K562 (cell line): ENCODE measurements around the gene ANKRD11. TPM values are rescaled to one million over a fixed set of nuclear protein-coding genes. Genes with fewer than 3 reads are reported as not detected.
"Not testable (repeated sequence)": the region's sequence is repeated elsewhere in the genome, so short reads cannot be mapped to it uniquely, and the experiment has no call there.

Source experiments
- ATAC-seq: fragments of 200-7000 bp; cut with Tn5 transposase; 3 replicates; pipeline ENCODE4 v1.9.1; 2020; ENCODE audit warnings: moderate library complexity
- BruUV-seq: library from RNA; stranded (reverse); fragments of 400-500 nt; replicated peaks from 2 replicates; lab custom pipeline; 2021; lab: Mats Ljungman, UMichigan
- CTCF ChIA-PET: fragments of 300-600 bp; formaldehyde crosslinking; extraction: SDS; loops from one replicate; lab custom pipeline; 2021; ENCODE audit warnings: low intra/inter-chr PET ratio; lab: Yijun Ruan, JAX
- POLR2A ChIA-PET: fragments of 300-600, 350-650 bp; sonication (Branson Sonifier 250); formaldehyde crosslinking; extraction: SDS; loops from one replicate; lab custom pipeline; 2021; ENCODE audit warnings: antibody characterized with exemption, inconsistent platforms; lab: Yijun Ruan, JAX
- DNase-seq, 4 experiments: peaks; one replicate each; pipeline versions ENCODE4 v3.0.0 to v3.0.0-alpha.2; 2011 to 2018; ENCODE audit warnings: low spot score in 3 of 4, mixed read lengths in 3 of 4; ENCODE audit errors: extremely low read depth in 1 of 4
- FAIRE-seq: peaks from 2 replicates; lab custom pipeline; 2011; peaks lifted over from hg19 to GRCh38; lab: Jason Lieb, UNC
- H2AFZ ChIP-seq: 2 replicates; pipeline ENCODE4 v1.6.0; 2011; ENCODE audit warnings: low read depth, low read length, control low read depth, inconsistent platforms
- H3K27ac ChIP-seq: fragments of 200-600 bp; 3 replicates; pipeline ENCODE4 v1.8.0; 2011; ENCODE audit warnings: low read depth, mild to moderate bottlenecking, control low read depth, inconsistent platforms, low read length, moderate library complexity, mixed read lengths; ENCODE audit errors: extremely low read depth
- H3K27me3 ChIP-seq, 2 experiments: fragments of 300-600 bp in 1 of 2; 2 replicates in 1 of 2; 3 replicates in 1 of 2; pipeline versions ENCODE4 v1.6.0 to v1.8.0; 2011; ENCODE audit warnings: inconsistent platforms in 2 of 2, low read length in 2 of 2, mild to moderate bottlenecking in 1 of 2, mixed read lengths in 1 of 2, moderate library complexity in 1 of 2; ENCODE audit not compliant: control insufficient read depth in 2 of 2, insufficient read depth in 2 of 2
- H3K36me3 ChIP-seq: fragments of 300-600 bp; 3 replicates; pipeline ENCODE4 v1.8.0; 2011; ENCODE audit warnings: mild to moderate bottlenecking, low read length, inconsistent platforms; ENCODE audit not compliant: control insufficient read depth, insufficient read depth
- H3K4me1 ChIP-seq, 2 experiments: fragments of 200-600 bp in 1 of 2; replicated peaks in 1 of 2; 2 replicates in 1 of 2; 3 replicates in 1 of 2; pipeline versions ENCODE4 v1.5.1 to v1.8.0; 2011; ENCODE audit warnings: inconsistent platforms in 2 of 2, low read length in 2 of 2, mild to moderate bottlenecking in 1 of 2, mixed read lengths in 1 of 2, moderate library complexity in 1 of 2; ENCODE audit not compliant: control insufficient read depth in 2 of 2, insufficient read depth in 2 of 2
- H3K4me2 ChIP-seq: 2 replicates; pipeline ENCODE4 v1.6.1; 2011; ENCODE audit warnings: low read length, control low read depth, inconsistent platforms, mixed read lengths; ENCODE audit not compliant: insufficient read depth
- H3K4me3 ChIP-seq: fragments of 200-600 bp; sonication (generic), shearing (Covaris generic); 2 replicates; pipeline ENCODE4 v1.5.1; 2016; ENCODE audit warnings: control low read depth, inconsistent platforms
- H3K79me2 ChIP-seq: fragments of 200-600 bp; 3 replicates; pipeline ENCODE4 v1.8.0; 2011; ENCODE audit warnings: low read length, inconsistent platforms; ENCODE audit not compliant: control insufficient read depth, insufficient read depth
- H3K9ac ChIP-seq, 2 experiments: 2 replicates each; pipeline versions ENCODE4 v1.6.0 to v1.6.1; 2011; ENCODE audit warnings: low read depth in 2 of 2, low read length in 2 of 2, control low read depth in 1 of 2, inconsistent platforms in 1 of 2, mild to moderate bottlenecking in 1 of 2, mixed read lengths in 1 of 2; ENCODE audit not compliant: insufficient read depth in 1 of 2
- H3K9me1 ChIP-seq: one replicate; pipeline ENCODE4 v1.6.0; 2011; ENCODE audit warnings: inconsistent platforms, mild to moderate bottlenecking, low read length, moderate library complexity; ENCODE audit not compliant: control insufficient read depth, insufficient read depth
- H3K9me3 ChIP-seq: replicated peaks from 2 replicates; pipeline ENCODE4 v1.5.1; 2011; ENCODE audit warnings: low read depth, low read length, inconsistent platforms; ENCODE audit not compliant: control insufficient read depth, insufficient read depth
- H4K20me1 ChIP-seq: replicated peaks from 2 replicates; pipeline ENCODE4 v1.6.1; 2011; ENCODE audit warnings: low read length, inconsistent platforms, mixed read lengths; ENCODE audit not compliant: control insufficient read depth, insufficient read depth
- DDX20 ChIP-seq: fragments of 450-650 bp; IDR thresholded peaks from 2 replicates; pipeline ENCODE4 v1.6.1; 2016; ENCODE audit warnings: missing genetic modification characterization, low read depth, mild to moderate bottlenecking, missing compliant biosample characterization, moderate library complexity
- ESRRB ChIP-seq: fragments of 250-450 bp; sonication (Bioruptor Pico); IDR thresholded peaks from 2 replicates; pipeline ENCODE4 v1.5.0; 2020; ENCODE audit warnings: mild to moderate bottlenecking, moderate library complexity, borderline replicate concordance
- KAT8 ChIP-seq: fragments of 450-650 bp; IDR thresholded peaks from 2 replicates; pipeline ENCODE4 v1.6.1; 2016; ENCODE audit warnings: low read depth, mild to moderate bottlenecking
- KDM1A ChIP-seq, 2 experiments: fragments of 450-650 bp; IDR thresholded peaks; 2 replicates each; pipeline ENCODE4 v1.6.1; 2016; ENCODE audit warnings: mild to moderate bottlenecking in 2 of 2
- MCM5 ChIP-seq: fragments of 450-650 bp; IDR thresholded peaks from 2 replicates; pipeline ENCODE4 v1.6.1; 2016; ENCODE audit warnings: low read depth
- RBM34 ChIP-seq: fragments of 200-400 bp; formaldehyde crosslinking; IDR thresholded peaks from 2 replicates; pipeline ENCODE4 v1.6.1; 2018; ENCODE audit warnings: low read length, borderline replicate concordance; ENCODE audit not compliant: insufficient read depth
- SLC30A9 ChIP-seq: fragments of 250-450 bp; sonication (Bioruptor Pico); IDR thresholded peaks from 2 replicates; pipeline ENCODE4 v1.8.0; 2022; ENCODE audit warnings: mild to moderate bottlenecking, moderate library complexity
- ZKSCAN1 ChIP-seq: fragments of 150-350 bp; IDR thresholded peaks from 2 replicates; pipeline ENCODE4 v1.6.1; 2016; ENCODE audit warnings: low read depth, low read length
- WGBS: fragments of 100-300 bp; shearing (Covaris generic); methylation state at CpG from one replicate; pipeline ENCODE4 v1.1.6; 2016; ENCODE audit warnings: low coverage, mixed read lengths; ENCODE audit not compliant: insufficient coverage; ENCODE audit errors: missing lambda C conversion rate; 5-methylcytosine and 5-hydroxymethylcytosine counted together
- in situ Hi-C: fragments of 300-500 bp; cut with MboI; formaldehyde crosslinking; loops from 4 replicates; pipeline ENCODE4 v1.15.0; 2018; ENCODE audit warnings: inconsistent platforms, mixed read lengths
- intact Hi-C: fragments of 100-400 bp; cut with micrococcal nuclease; formaldehyde crosslinking; loops from 2 replicates; pipeline ENCODE4 v1.14.2; 2022
- polyA plus RNA-seq, 8 experiments: library from polyadenylated mRNA; depleted of rRNA in 4 of 8; stranded (reverse) in 5 of 8; unstranded in 3 of 8; fragments of >200 nt; fragmentation: Nextera tagmentation in 2 of 8; fragmentation: Illumina TruSeq in 1 of 8; extraction: Ambion mirVana in 2 of 8; extraction: Trizol in 1 of 8; gene quantifications; 2 replicates each; pipeline versions ENCODE4 v1.2.1 to v1.2.3, GENCODE V29; 2011 to 2014; ENCODE audit warnings: inconsistent platforms in 1 of 8, missing spikeins in 1 of 8
- total RNA-seq, 7 experiments: library from RNA; depleted of rRNA in 6 of 7; stranded (reverse); fragments of >200 nt in 6 of 7; fragmentation: Illumina TruSeq in 2 of 7; extraction: Trizol in 2 of 7; gene quantifications; 2 replicates each; pipeline versions ENCODE4 v1.2.1 to v1.2.3, GENCODE V29; 2011 to 2021; ENCODE audit warnings: low replicate concordance in 1 of 7

The ANKRD11 gene
- total and polyA plus RNA-seq, 9 of the 15 experiments (the other 6 are each of a cell fraction or from before 2014, with no cell fraction given) = 4.7 to 126 (median 31.7) TPM

- in situ Hi-C loops = not testable (repeated sequence)
- POLR2A ChIA-PET = interaction anchor here (0.7 to 1.1 kb wide), 3 partner anchors 12 to 27 kb away, joined by 3 to 5 read pairs (median 4); no protein-coding TSS in a partner anchor
Measured at GRCh38 chr16:89461890-89462289, 28.5 kb downstream of the ANKRD11 start.

GRCh38 chr16:89460556-89460955 is 29.8 kb downstream of the ANKRD11 start:
- Histone ChIP-seq H4K20me1 (peaks cover 40% of the 10 kb centered on the region), H3K27me3 (no peaks in the 10 kb centered on the region), H3K4me3 (no peak overlapping the region), H3K9me3 (no peaks in the 10 kb centered on the region)
- in situ Hi-C loops = no loop called here
- 83% methylated on average over 6 of the region's 6 CpGs for WGBS
- TF ChIP-seq DDX20 (tag) (no peak), RBM34 (no peak), ESRRB (CRISPR knock-in tag) (no peak), KAT8 (no peak), MCM5 (no peak), SLC30A9 (no peak), ZKSCAN1 (no peak)
- TF ChIP-seq, all 486 proteins: peak for 0
- DNase-seq (no peak), FAIRE-seq (no peak), ATAC-seq (no peak)
- H3K4me1 ChIP-seq = peaks cover 11 to 30% of the 10 kb centered on the region in 2 experiments; a peak in 4 of 5 replicates
- no TSS peak for BruUV-seq
- H3K4me2 ChIP-seq = no peak overlapping the region
- CTCF ChIA-PET = no interaction called here
- H3K9me1 ChIP-seq = peaks cover 10% of the 10 kb centered on the region
- intact Hi-C loops = no loop called here
- H2AFZ ChIP-seq = no peak overlapping the region
- peaks cover 15% of the 10 kb centered on the region; the same call in 2 of the 3 replicates for H3K36me3 ChIP-seq
- 0 out of 3 replicates have a peak overlapping the region, but pooled peaks have one; percentile 26 for H3K27ac ChIP-seq
- H3K9ac ChIP-seq = no peak overlapping the region
- H3K79me2 ChIP-seq = peaks cover 88% of the 10 kb centered on the region
- POLR2A ChIA-PET = no interaction called here

More at GRCh38 chr16:89461890-89462289, 28.5 kb downstream of the ANKRD11 start:
- H2AFZ ChIP-seq, BruUV-seq, H3K9me3 ChIP-seq, DNase-seq, H3K27me3 ChIP-seq, intact Hi-C loops, ATAC-seq, H3K4me2 ChIP-seq, FAIRE-seq, H3K4me3 ChIP-seq, H3K9ac ChIP-seq, H3K27ac ChIP-seq, CTCF ChIA-PET: not testable (repeated sequence)
- Histone ChIP-seq H4K20me1 (peaks cover 43% of the 10 kb centered on the region), H3K36me3 (peaks cover 19% of the 10 kb centered on the region; the same call in 2 of the 3 replicates), H3K4me1 (peaks cover 11 to 31% of the 10 kb centered on the region in 2 experiments; a peak in 4 of 5 replicates), H3K79me2 (peaks cover 89% of the 10 kb centered on the region), H3K9me1 (peaks cover 10% of the 10 kb centered on the region)
- 22% methylated on average over 1 of the region's 15 CpGs for WGBS
- TF ChIP-seq KDM1A (IDR thresholded peaks at IDR 0.05) = peak in 1 of 2 experiments; percentile 64; a peak in 1 of 4 replicates
